Heart right ventricle (tissue), 16 donors: ENCODE data around the gene SDCBP2. TPM values are rescaled to one million over a fixed set of nuclear protein-coding genes. Genes with fewer than 3 reads are reported as not detected.

Experiments
- ATAC-seq, 8 donors: fragments of 200-7000 bp; cut with Tn5 transposase; one replicate each; pipeline ENCODE4 v1.9.1; 2020; ENCODE audit warnings: mild to moderate bottlenecking in 8 of 8, moderate library complexity in 8 of 8, moderate number of reproducible peaks in 1 of 8
- DNase-seq, 2 donors: peaks; one replicate each; pipeline ENCODE4 v3.0.0-alpha.2; 2020
- H3K27ac ChIP-seq, 10 donors: fragments of 200-600 bp; sonication (generic) in 2 of 10; one replicate each; pipeline versions ENCODE4 v1.5.0 to v1.8.0; 2020 to 2022; ENCODE audit warnings: mild to moderate bottlenecking in 3 of 10
- H3K27me3 ChIP-seq, 7 donors: fragments of 200-600 bp; one replicate each; pipeline ENCODE4 v1.8.0; 2021 to 2022; ENCODE audit warnings: mild to moderate bottlenecking in 2 of 7
- H3K36me3 ChIP-seq, 9 donors: fragments of 200-600 bp; sonication (generic) in 1 of 9; one replicate each; pipeline versions ENCODE4 v1.5.0 to v1.8.0; 2020 to 2022; ENCODE audit warnings: mild to moderate bottlenecking in 2 of 9
- H3K4me1 ChIP-seq, 9 donors: fragments of 200-600 bp; sonication (generic) in 1 of 9; one replicate each; pipeline versions ENCODE4 v1.5.0 to v1.8.0; 2020 to 2022; ENCODE audit warnings: mild to moderate bottlenecking in 4 of 9
- H3K4me3 ChIP-seq, 10 donors: fragments of 200-600 bp; sonication (generic) in 2 of 10; one replicate each; pipeline versions ENCODE4 v1.5.0 to v1.8.0; 2020 to 2022; ENCODE audit warnings: mild to moderate bottlenecking in 7 of 10, moderate library complexity in 2 of 10
- H3K9me3 ChIP-seq, 11 donors: fragments of 200-600 bp in 10 of 11; sonication (generic) in 2 of 11; one replicate each; pipeline versions ENCODE4 v1.5.0 to v1.8.0; 2013 to 2022; ENCODE audit warnings: mild to moderate bottlenecking in 2 of 11, control low read depth in 1 of 11, moderate library complexity in 1 of 11
- WGBS, 2 donors: extraction: QIAGEN DNeasy Blood & Tissue Kit; methylation state at CpG; one replicate each; pipeline ENCODE4 v1.1.7; 2013; ENCODE audit warnings: inconsistent platforms in 1 of 2; 5-methylcytosine and 5-hydroxymethylcytosine counted together
- intact Hi-C, 10 donors: fragments of 100-400 bp; cut with DNase I; formaldehyde crosslinking; loops; one replicate each; pipeline versions ENCODE4 v1.11.1 to v1.14.2; 2022
- polyA plus RNA-seq, 2 donors: library from polyadenylated mRNA; stranded (reverse); fragments of 200-250 nt; gene quantifications; one replicate each; pipeline ENCODE4 v1.2.3, GENCODE V29; 2013
- total RNA-seq, 10 donors: library from RNA; stranded (reverse); fragmentation: NEBNext Ultra II Directional in 3 of 10; extraction: Animal tissue kit (Norgen Biotek cat#: 25700) in 3 of 10; gene quantifications; one replicate each; pipeline versions ENCODE4 v1.2.1 to v1.2.4, GENCODE V29; 2021 to 2023
- TF ChIP-seq, protein P1 (sequence below), 9 donors: fragments of 200-600 bp; sonication (generic) in 2 of 9; IDR thresholded peaks; one replicate each; pipeline versions ENCODE4 v1.5.0 to v1.8.0; 2021 to 2022; ENCODE audit warnings: antibody characterized with exemption in 9 of 9, mild to moderate bottlenecking in 5 of 9, moderate library complexity in 1 of 9
- donor health status: Arrhythmogenic right ventricular cardiomyopathy.
- donor health status: ischemic (EF 13 %, LVEDD 7.1; RV severe dilation, severe dysfunction).
- donor health status: healthy with polysubstance abuse.
- donor health status: DM: no; HTN: yes; CAD: no.
- donor health status: DM: no; HTN: no; CAD: no.
- donor health status: ischemic (EF 25% LVEDD 6.9; RV normal size, moderate dysfunction).
- donor health status: ischemic (EF 25% LVEDD 5.7; RV mildly dilated, moderate dysfunction).
- donor health status: healthy.
- donor health status: DM: yes; HTN: yes; CAD: no.
- donor health status: Ischemic cardiomyopathy.
- donor health status: ischemic (EF 35%, LVEDD 5.7; RV mildly dilated, moderate dysfunction).
- donor health status: nonischemic (EF 11% LVEDD 7.7; RV severe dilation, severe dysfunction).
- donor health status: DM: yes; HTN: yes; CAD: no.
- donor health status: PGD.
- donor health status: ischemic (EF 29% LVEDD 5.4; RV normal size, mild dysfunction).
- donor health status: nonischemic (EF 23%, LVEDD 6.1; RV moderate dilation, normal function).

SDCBP2 gene
- total and polyA plus RNA-seq, 12 donors: 0.62 to 4.3 (median 2.0) TPM

DNA sequence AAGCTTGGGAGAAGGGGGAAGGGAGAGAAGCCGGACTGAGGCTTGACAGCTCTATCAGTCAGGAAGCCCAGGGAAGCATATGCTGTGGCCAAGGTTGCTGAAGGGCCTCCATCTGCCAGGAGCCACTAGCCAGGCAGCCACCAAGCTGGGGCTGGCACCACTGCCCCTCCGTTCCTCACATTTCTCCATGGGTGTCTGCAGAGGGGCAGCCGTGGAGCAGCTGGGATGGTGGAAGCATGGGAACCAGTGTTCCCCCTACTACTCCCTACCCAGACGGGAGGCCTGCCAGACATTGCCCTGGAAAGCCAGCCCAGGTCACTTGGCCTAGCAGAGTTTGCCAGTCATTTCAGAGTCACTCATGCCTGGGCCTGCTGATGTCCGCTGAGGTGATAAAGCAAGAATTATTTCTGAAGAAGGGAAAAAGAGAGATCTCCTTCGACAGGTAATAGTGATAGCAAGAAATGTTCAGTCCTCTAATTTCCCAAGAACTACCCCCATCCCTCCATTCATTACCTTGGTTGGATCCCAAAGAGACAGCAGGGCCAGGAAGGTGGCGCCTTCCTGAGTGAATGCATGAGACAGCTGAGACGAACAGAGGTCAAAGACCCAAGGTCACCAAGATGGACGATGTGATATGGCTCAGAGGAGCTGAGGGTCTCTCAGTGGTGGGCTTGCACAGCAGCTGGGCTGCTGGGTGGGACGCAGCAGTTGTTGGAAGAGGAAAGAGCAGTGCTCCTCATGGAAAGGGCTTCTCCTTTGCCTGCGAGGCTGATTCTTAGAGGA is 41.0 kb downstream of the SDCBP2 start:
- peak overlapping the region in 1 of 10 donors; percentile 35 for H3K27ac ChIP-seq
- ATAC-seq (peak in 6 of 8 donors; percentile 34 to 67 (median 54)), DNase-seq (peak; percentile 26 to 42)
- H3K36me3 ChIP-seq: peaks cover 0 to 5% (median 0%) of the 10 kb centered on the region in 9 donors
- no peaks in the 10 kb centered on the region for H3K9me3 ChIP-seq
- H3K4me3 ChIP-seq: no peak overlapping the region
- TF ChIP-seq, protein P1, sequence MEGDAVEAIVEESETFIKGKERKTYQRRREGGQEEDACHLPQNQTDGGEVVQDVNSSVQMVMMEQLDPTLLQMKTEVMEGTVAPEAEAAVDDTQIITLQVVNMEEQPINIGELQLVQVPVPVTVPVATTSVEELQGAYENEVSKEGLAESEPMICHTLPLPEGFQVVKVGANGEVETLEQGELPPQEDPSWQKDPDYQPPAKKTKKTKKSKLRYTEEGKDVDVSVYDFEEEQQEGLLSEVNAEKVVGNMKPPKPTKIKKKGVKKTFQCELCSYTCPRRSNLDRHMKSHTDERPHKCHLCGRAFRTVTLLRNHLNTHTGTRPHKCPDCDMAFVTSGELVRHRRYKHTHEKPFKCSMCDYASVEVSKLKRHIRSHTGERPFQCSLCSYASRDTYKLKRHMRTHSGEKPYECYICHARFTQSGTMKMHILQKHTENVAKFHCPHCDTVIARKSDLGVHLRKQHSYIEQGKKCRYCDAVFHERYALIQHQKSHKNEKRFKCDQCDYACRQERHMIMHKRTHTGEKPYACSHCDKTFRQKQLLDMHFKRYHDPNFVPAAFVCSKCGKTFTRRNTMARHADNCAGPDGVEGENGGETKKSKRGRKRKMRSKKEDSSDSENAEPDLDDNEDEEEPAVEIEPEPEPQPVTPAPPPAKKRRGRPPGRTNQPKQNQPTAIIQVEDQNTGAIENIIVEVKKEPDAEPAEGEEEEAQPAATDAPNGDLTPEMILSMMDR (IDR thresholded peaks at IDR 0.05): no peak
- H3K27me3 ChIP-seq: no peaks in the 10 kb centered on the region
- peaks cover 0 to 23% (median 8%) of the 10 kb centered on the region in 9 donors for H3K4me1 ChIP-seq
- intact Hi-C loops: no loop called here
- 76 to 86% methylated on average over 11 of the region's 11 CpGs for WGBS, 2 donors

DNA sequence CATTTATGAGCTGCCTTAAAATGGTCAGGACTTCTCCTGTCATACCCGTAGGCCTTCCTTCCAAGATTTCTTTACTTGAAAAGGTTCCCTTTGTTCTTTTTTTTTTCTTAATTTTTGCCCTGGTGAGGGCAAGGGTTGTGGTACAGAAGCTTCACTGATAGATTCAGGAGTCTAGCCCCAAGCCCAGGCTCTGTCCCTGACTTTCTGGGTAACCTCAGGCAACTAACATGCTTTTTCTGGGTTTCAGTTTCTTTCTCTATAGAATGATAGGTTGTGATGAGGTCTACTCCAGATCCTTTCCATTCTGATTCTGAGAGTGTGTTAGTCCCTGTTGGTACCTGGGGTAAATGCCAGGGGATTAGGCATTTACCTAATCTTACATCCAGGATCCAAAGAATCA is 41.6 kb downstream of the SDCBP2 start:
- no peak overlapping the region for H3K27ac ChIP-seq
- TF ChIP-seq, protein P1 (IDR thresholded peaks at IDR 0.05): no peak
- H3K27me3 ChIP-seq: no peaks in the 10 kb centered on the region
- H3K9me3 ChIP-seq: no peaks in the 10 kb centered on the region
- WGBS, 2 donors: 90 to 92% methylated on average over 1 of the region's 1 CpG
- H3K4me1 ChIP-seq: peaks cover 0 to 23% (median 8%) of the 10 kb centered on the region in 9 donors
- intact Hi-C loops: no loop called here
- ATAC-seq (no peak), DNase-seq (no peak)
- no peak overlapping the region for H3K4me3 ChIP-seq
- peaks cover 0 to 6% (median 0%) of the 10 kb centered on the region in 9 donors for H3K36me3 ChIP-seq

DNA sequence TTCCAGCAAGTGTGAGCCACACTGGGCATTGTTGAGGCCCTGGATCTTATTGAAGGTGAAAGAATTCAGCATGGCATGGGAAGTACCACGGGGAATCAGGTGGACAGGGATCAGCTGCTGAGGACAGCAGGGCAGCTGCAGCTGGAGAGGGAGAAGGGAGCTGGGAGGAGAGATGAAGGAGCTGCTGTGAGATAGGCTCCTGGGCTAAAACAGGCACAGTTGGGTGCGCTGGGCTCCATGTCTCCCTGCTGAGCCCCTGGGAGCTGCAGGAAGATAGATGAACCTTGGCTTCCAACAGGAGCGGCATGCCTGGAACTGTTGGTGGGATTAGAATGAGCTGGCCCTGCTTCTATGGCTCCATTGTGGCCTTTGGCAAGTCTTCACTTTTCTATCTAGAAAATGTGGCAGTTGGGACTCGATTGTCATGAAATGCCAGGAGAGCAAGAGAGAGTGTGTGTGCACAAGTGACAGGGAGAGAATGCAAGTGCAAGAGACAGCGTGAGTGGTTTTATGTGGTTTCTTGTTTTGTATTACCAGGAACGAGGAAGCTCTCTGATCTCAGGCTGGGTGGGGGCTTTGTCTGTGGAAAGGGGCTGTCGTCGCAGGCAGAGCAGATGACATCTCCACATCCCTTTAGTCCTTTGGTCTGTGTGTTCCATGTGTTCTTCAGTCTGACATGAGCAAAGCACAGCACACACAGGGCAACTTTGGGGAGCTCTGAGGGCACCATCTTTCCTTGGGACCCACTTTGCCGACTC is 42.5 kb downstream of the SDCBP2 start:
- no peaks in the 10 kb centered on the region for H3K27me3 ChIP-seq
- no peaks in the 10 kb centered on the region for H3K9me3 ChIP-seq
- H3K36me3 ChIP-seq: peaks cover 0 to 6% (median 0%) of the 10 kb centered on the region in 9 donors
- intact Hi-C loops: no loop called here
- TF ChIP-seq, protein P1 (IDR thresholded peaks at IDR 0.05): no peak
- ATAC-seq (peak in 1 of 8 donors; percentile 17), DNase-seq (no peak)
- 76 to 84% methylated on average over 9 of the region's 9 CpGs for WGBS, 2 donors
- no peak overlapping the region for H3K4me3 ChIP-seq
- H3K4me1 ChIP-seq: peaks cover 0 to 26% (median 12%) of the 10 kb centered on the region in 9 donors
- no peak overlapping the region for H3K27ac ChIP-seq
